Measurements from ENCODE around the gene ZBTB7C. TPM values are rescaled to one million over a fixed set of nuclear protein-coding genes. Genes with fewer than 3 reads are reported as not detected.

ZBTB7C gene
- total RNA-seq, 5 donors from 2014 or later (not counting 1 experiment from before 2014, with no cell fraction given): 0.06 TPM; not detected in 4

- DNase-seq: no peak
- no peaks in the 10 kb centered on the region for H3K9me3 ChIP-seq
- H3K4me1 ChIP-seq (ENCODE audit: control insufficient read depth in 1 of 2, extremely low read depth in 1 of 2, insufficient read depth in 2 of 2, low read length in 2 of 2): no peaks in the 10 kb centered on the region
- H3K27me3 ChIP-seq (replicated peaks in 1 of 2; ENCODE audit: control insufficient read depth in 2 of 2, extremely low read depth in 1 of 2, insufficient read depth in 2 of 2, low read length in 1 of 2): peaks cover 0 to 38% of the 10 kb centered on the region in 2 experiments
- POLR2A ChIA-PET: no interaction called here
- H3K36me3 Mint-ChIP-seq: no peaks in the 10 kb centered on the region
- CTCF ChIA-PET: no interaction called here
- H3K4me3 Mint-ChIP-seq: no peak overlapping the region
- H3K9me3 Mint-ChIP-seq: no peaks in the 10 kb centered on the region
- no peaks in the 10 kb centered on the region for H3K36me3 ChIP-seq (ENCODE audit: control insufficient read depth in 2 of 2, extremely low read depth in 1 of 2, insufficient read depth in 1 of 2, low read length in 1 of 2)
- WGBS (ENCODE audit: insufficient coverage): 83% methylated on average over 4 of the region's 7 CpGs
- peaks cover 18 to 33% of the 10 kb centered on the region in 2 donors for H3K27me3 Mint-ChIP-seq
- ATAC-seq (replicated peaks in 1 of 4): no peak
- H3K27ac Mint-ChIP-seq: no peak overlapping the region
- no peak overlapping the region for H3K4me3 ChIP-seq (ENCODE audit: control insufficient read depth in 1 of 2, extremely low read depth in 1 of 2, low read length in 1 of 2)
- H3K27ac ChIP-seq (ENCODE audit: low read length): no peak overlapping the region
- no peaks in the 10 kb centered on the region for H3K4me1 Mint-ChIP-seq
Observed at GRCh38 chr18:48024881-48025660, 384.1 kb downstream of the ZBTB7C start.

DNA sequence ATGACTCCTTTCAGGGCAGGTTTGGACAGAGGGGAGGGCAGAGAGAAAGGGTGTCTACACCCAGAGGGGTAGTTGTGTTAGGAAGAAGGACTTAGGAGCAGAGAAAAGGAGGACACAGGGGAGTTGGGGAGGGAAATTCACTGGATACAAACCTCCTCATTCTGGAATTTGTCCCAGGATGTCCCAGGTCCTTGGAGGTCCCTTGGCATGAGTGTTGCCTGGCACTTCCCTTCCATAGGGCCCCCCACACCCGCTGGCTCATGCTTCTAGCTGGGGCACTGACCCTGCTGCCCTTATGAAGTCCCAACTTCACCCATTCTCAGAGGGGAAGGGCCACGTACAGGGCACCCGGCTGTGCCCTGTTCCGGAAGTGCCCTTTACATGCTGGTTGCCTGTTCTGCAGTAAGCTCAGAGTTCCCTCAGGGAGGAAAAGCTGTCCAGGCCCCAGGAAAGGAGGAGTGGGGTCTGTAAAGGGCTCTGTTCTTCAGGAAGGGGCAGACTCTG is 385.1 kb downstream of the ZBTB7C start:
- H3K36me3 ChIP-seq (ENCODE audit: control insufficient read depth in 2 of 2, extremely low read depth in 1 of 2, insufficient read depth in 1 of 2, low read length in 1 of 2): no peaks in the 10 kb centered on the region
- peaks cover 20 to 41% of the 10 kb centered on the region in 2 donors for H3K27me3 Mint-ChIP-seq
- no peak overlapping the region for H3K4me3 Mint-ChIP-seq
- H3K27ac ChIP-seq (ENCODE audit: low read length): no peak overlapping the region
- H3K4me1 Mint-ChIP-seq: no peaks in the 10 kb centered on the region
- ATAC-seq (replicated peaks in 1 of 4) (no peak), DNase-seq (no peak)
- no peaks in the 10 kb centered on the region for H3K9me3 Mint-ChIP-seq
- H3K27me3 ChIP-seq (replicated peaks in 1 of 2; ENCODE audit: control insufficient read depth in 2 of 2, extremely low read depth in 1 of 2, insufficient read depth in 2 of 2, low read length in 1 of 2): peaks cover 0 to 38% of the 10 kb centered on the region in 2 experiments
- ChIA-PET CTCF (no interaction called here), POLR2A (no interaction called here)
- H3K4me3 ChIP-seq (ENCODE audit: control insufficient read depth in 1 of 2, extremely low read depth in 1 of 2, low read length in 1 of 2): no peak overlapping the region
- H3K27ac Mint-ChIP-seq: no peak overlapping the region
- no peaks in the 10 kb centered on the region for H3K9me3 ChIP-seq
- WGBS (ENCODE audit: insufficient coverage): 73% methylated on average over 3 of the region's 4 CpGs
- H3K36me3 Mint-ChIP-seq: no peaks in the 10 kb centered on the region
- no peaks in the 10 kb centered on the region for H3K4me1 ChIP-seq (ENCODE audit: control insufficient read depth in 1 of 2, extremely low read depth in 1 of 2, insufficient read depth in 2 of 2, low read length in 2 of 2)

- Mint-ChIP-seq H3K27me3 (peaks cover 26 to 44% of the 10 kb centered on the region in 2 donors), H3K4me1 (no peaks in the 10 kb centered on the region), H3K36me3 (no peaks in the 10 kb centered on the region), H3K9me3 (no peaks in the 10 kb centered on the region), H3K27ac (no peak overlapping the region), H3K4me3 (no peak overlapping the region)
- Histone ChIP-seq H3K4me1 (ENCODE audit: control insufficient read depth in 1 of 2, extremely low read depth in 1 of 2, insufficient read depth in 2 of 2, low read length in 2 of 2) (no peaks in the 10 kb centered on the region), H3K36me3 (ENCODE audit: control insufficient read depth in 2 of 2, extremely low read depth in 1 of 2, insufficient read depth in 1 of 2, low read length in 1 of 2) (no peaks in the 10 kb centered on the region), H3K9me3 (no peaks in the 10 kb centered on the region), H3K4me3 (ENCODE audit: control insufficient read depth in 1 of 2, extremely low read depth in 1 of 2, low read length in 1 of 2) (no peak overlapping the region), H3K27ac (ENCODE audit: low read length) (no peak overlapping the region), H3K27me3 (replicated peaks in 1 of 2; ENCODE audit: control insufficient read depth in 2 of 2, extremely low read depth in 1 of 2, insufficient read depth in 2 of 2, low read length in 1 of 2) (peaks cover 0 to 38% of the 10 kb centered on the region in 2 experiments)
- ATAC-seq (replicated peaks in 1 of 4) (no peak), DNase-seq (no peak)
- ChIA-PET CTCF (no interaction called here), POLR2A (no interaction called here)
- WGBS (ENCODE audit: insufficient coverage): 39% methylated on average over 5 of the region's 9 CpGs
Observed at GRCh38 chr18:48023334-48024008, 385.7 kb downstream of the ZBTB7C start.

DNA sequence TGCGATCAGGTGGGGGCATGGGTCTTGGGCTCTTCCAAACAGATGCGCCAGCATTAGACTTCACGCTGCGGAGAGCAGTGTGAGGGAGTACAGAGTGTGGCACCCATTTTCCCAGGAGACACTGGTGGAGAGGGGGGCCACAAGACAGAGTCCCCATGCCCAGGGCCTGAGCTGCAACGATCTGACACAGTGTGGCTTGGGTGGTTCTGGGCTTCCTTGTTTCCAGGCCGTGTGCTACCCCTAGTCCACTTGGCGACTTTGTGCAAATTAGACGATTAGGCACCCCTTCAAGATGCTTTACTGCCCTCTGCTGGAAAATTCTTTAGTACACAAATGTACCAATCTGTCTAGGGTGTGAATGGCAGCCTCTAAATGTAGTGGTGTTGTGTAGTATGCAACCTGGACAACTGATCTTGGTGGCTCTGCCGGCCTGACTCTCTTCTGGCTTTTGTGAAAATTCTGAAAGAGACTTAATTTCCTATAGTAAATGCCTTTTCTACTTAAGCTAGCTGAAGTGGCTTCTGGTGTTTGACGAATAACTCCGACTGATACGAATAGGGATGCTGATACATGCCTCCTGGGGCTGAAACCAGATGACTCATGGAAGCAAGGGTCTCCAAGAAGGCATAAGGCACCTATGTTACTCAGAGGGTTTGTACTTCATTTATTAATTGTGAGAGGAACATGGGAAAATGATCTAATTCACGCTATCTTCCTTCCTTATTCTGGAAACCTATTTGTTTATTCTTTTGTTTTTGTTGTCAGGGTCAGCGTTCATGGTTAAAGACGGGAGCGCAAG is 386.5 kb downstream of the ZBTB7C start:
- Mint-ChIP-seq H3K27me3 (peaks cover 26 to 47% of the 10 kb centered on the region in 2 donors), H3K9me3 (no peaks in the 10 kb centered on the region), H3K4me1 (no peaks in the 10 kb centered on the region), H3K36me3 (no peaks in the 10 kb centered on the region), H3K27ac (no peak overlapping the region), H3K4me3 (no peak overlapping the region)
- H3K4me3 ChIP-seq (ENCODE audit: control insufficient read depth in 1 of 2, extremely low read depth in 1 of 2, low read length in 1 of 2): no peak overlapping the region
- peaks cover 0 to 34% of the 10 kb centered on the region in 2 experiments for H3K27me3 ChIP-seq (replicated peaks in 1 of 2; ENCODE audit: control insufficient read depth in 2 of 2, extremely low read depth in 1 of 2, insufficient read depth in 2 of 2, low read length in 1 of 2)
- WGBS (ENCODE audit: insufficient coverage): 75% methylated on average over 11 of the region's 16 CpGs
- ChIA-PET POLR2A (no interaction called here), CTCF (interaction anchor here in 1 of 2 donors (1.2 kb wide), 1 partner anchor 250 kb away, joined by 5 read pairs; no protein-coding TSS in a partner anchor)
- DNase-seq: peak in 2 of 35 experiments; percentile 5 to 60
- peak; percentile 27 to 49 (median 34) for ATAC-seq (replicated peaks in 1 of 4)
- H3K36me3 ChIP-seq (ENCODE audit: control insufficient read depth in 2 of 2, extremely low read depth in 1 of 2, insufficient read depth in 1 of 2, low read length in 1 of 2): no peaks in the 10 kb centered on the region
- H3K9me3 ChIP-seq: no peaks in the 10 kb centered on the region
- no peaks in the 10 kb centered on the region for H3K4me1 ChIP-seq (ENCODE audit: control insufficient read depth in 1 of 2, extremely low read depth in 1 of 2, insufficient read depth in 2 of 2, low read length in 2 of 2)
- no peak overlapping the region for H3K27ac ChIP-seq (ENCODE audit: low read length)

DNA sequence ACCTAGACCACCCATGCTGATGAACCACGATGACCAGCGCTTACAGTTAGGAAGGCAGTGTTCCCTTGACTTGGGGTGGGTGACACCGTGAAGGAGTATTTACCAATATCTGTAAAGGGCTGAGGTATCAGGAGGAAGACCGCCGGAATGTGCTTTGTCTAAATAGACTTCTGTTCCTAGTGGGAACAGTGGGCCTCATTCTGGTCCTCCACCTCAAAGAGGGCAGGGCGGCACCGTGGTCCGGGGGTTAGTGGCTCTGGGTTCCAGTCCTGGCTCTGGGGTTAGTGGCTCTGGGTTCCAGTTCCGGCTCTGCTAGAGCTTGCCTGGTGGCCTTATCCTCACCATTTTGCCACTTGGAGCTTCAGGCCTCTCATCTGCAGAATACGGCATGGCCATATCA is 387.2 kb downstream of the ZBTB7C start:
- Mint-ChIP-seq H3K4me1 (no peaks in the 10 kb centered on the region), H3K9me3 (no peaks in the 10 kb centered on the region), H3K4me3 (no peak overlapping the region), H3K36me3 (no peaks in the 10 kb centered on the region), H3K27me3 (peaks cover 26 to 51% of the 10 kb centered on the region in 2 donors), H3K27ac (no peak overlapping the region)
- DNase-seq: no peak
- H3K4me3 ChIP-seq (ENCODE audit: control insufficient read depth in 1 of 2, extremely low read depth in 1 of 2, low read length in 1 of 2): no peak overlapping the region
- ATAC-seq (replicated peaks in 1 of 4): no peak
- peaks cover 0 to 30% of the 10 kb centered on the region in 2 experiments for H3K27me3 ChIP-seq (replicated peaks in 1 of 2; ENCODE audit: control insufficient read depth in 2 of 2, extremely low read depth in 1 of 2, insufficient read depth in 2 of 2, low read length in 1 of 2)
- H3K9me3 ChIP-seq: no peaks in the 10 kb centered on the region
- H3K4me1 ChIP-seq (ENCODE audit: control insufficient read depth in 1 of 2, extremely low read depth in 1 of 2, insufficient read depth in 2 of 2, low read length in 2 of 2): no peaks in the 10 kb centered on the region
- no peaks in the 10 kb centered on the region for H3K36me3 ChIP-seq (ENCODE audit: control insufficient read depth in 2 of 2, extremely low read depth in 1 of 2, insufficient read depth in 1 of 2, low read length in 1 of 2)
- H3K27ac ChIP-seq (ENCODE audit: low read length): no peak overlapping the region
- 85% methylated on average over 10 of the region's 10 CpGs for WGBS (ENCODE audit: insufficient coverage)
- ChIA-PET POLR2A (no interaction called here), CTCF (interaction anchor here in 1 of 2 donors (1.2 kb wide), 1 partner anchor 249 kb away, joined by 5 read pairs; no protein-coding TSS in a partner anchor)

GRCh38 chr18:48021273-48021914 is 387.8 kb downstream of the ZBTB7C start:
- CTCF ChIA-PET: no interaction called here
- DNase-seq (peak in 1 of 35 experiments; percentile 7), ATAC-seq (replicated peaks in 1 of 4) (peak in 1 of 4 experiments; percentile 40)
- POLR2A ChIA-PET: no interaction called here
- H3K36me3 ChIP-seq (ENCODE audit: control insufficient read depth in 2 of 2, extremely low read depth in 1 of 2, insufficient read depth in 1 of 2, low read length in 1 of 2): no peaks in the 10 kb centered on the region
- Mint-ChIP-seq H3K4me3 (no peak overlapping the region), H3K27me3 (peaks cover 26 to 56% of the 10 kb centered on the region in 2 donors), H3K9me3 (no peaks in the 10 kb centered on the region), H3K27ac (no peak overlapping the region), H3K4me1 (no peaks in the 10 kb centered on the region), H3K36me3 (no peaks in the 10 kb centered on the region)
- H3K4me3 ChIP-seq (ENCODE audit: control insufficient read depth in 1 of 2, extremely low read depth in 1 of 2, low read length in 1 of 2): no peak overlapping the region
- H3K4me1 ChIP-seq (ENCODE audit: control insufficient read depth in 1 of 2, extremely low read depth in 1 of 2, insufficient read depth in 2 of 2, low read length in 2 of 2): no peaks in the 10 kb centered on the region
- 40% methylated on average over 2 of the region's 5 CpGs for WGBS (ENCODE audit: insufficient coverage)
- H3K27me3 ChIP-seq (replicated peaks in 1 of 2; ENCODE audit: control insufficient read depth in 2 of 2, extremely low read depth in 1 of 2, insufficient read depth in 2 of 2, low read length in 1 of 2): peaks cover 0 to 30% of the 10 kb centered on the region in 2 experiments
- H3K9me3 ChIP-seq: no peaks in the 10 kb centered on the region
- no peak overlapping the region for H3K27ac ChIP-seq (ENCODE audit: low read length)
